Metanephros (tissue), 1 donor: ENCODE data around the gene PTTG1IP2. TPM values are rescaled to one million over a fixed set of nuclear protein-coding genes. Genes with fewer than 3 reads are reported as not detected.

Experiments
- total RNA-seq: library from RNA; depleted of rRNA; stranded (reverse); fragments of >200 nt; gene quantifications from one replicate; pipeline ENCODE4 v1.2.3, GENCODE V29; 2014

The PTTG1IP2 gene
- total RNA-seq: not detected

GRCh38 chr7:90469554-90469953, at the start of gene PTTG1IP2:
Gene PTTG1IP2, plus strand, starts transcription at chr7:90469639. Its CDS starts 148 bp downstream, at chr7:90469787.

Other genes starting within 250 kb of the PTTG1IP2 start
- 31.7 TPM for gene CFAP69, start 224.5 kb upstream of the PTTG1IP2 start, total RNA-seq
- not detected for gene FAM237B, start 148.3 kb upstream of the PTTG1IP2 start, total RNA-seq
- 10.5 TPM for gene GTPBP10, start 122.9 kb upstream of the PTTG1IP2 start, total RNA-seq
- 39.9 TPM for gene CLDN12, start 66.2 kb upstream of the PTTG1IP2 start, total RNA-seq
- gene CDK14, start 126.7 kb downstream of the PTTG1IP2 start, total RNA-seq: 69.2 TPM